ENCODE measurements around the gene CAVIN3.
"Not testable (repeated sequence)": the region's sequence is repeated elsewhere in the genome, so short reads cannot be mapped to it uniquely, and the experiment has no call there.

Gene CAVIN3

GRCh38 chr11:6301096-6301495 lies 19.2 kb downstream of the CAVIN3 start:
- Histone ChIP-seq H3K27me3 (ENCODE audit: control insufficient read depth, insufficient read depth, low read length) (peaks cover 6% of the 10 kb centered on the region), H3K4me1 (ENCODE audit: control insufficient read depth, insufficient read depth, low read length) (no peaks in the 10 kb centered on the region), H3K4me2 (ENCODE audit: low read length) (no peak overlapping the region), H3K4me3 (ENCODE audit: low read length) (no peak overlapping the region), H3K9ac (ENCODE audit: low read depth, low read length) (no peak overlapping the region), H3K9me3 (replicated peaks; ENCODE audit: low read length) (no peaks in the 10 kb centered on the region), H3K36me3 (ENCODE audit: insufficient read depth, low read length) (no peaks in the 10 kb centered on the region)

GRCh38 chr11:6300325-6300724 lies 20.0 kb downstream of the CAVIN3 start:
- Histone ChIP-seq H3K27me3 (ENCODE audit: control insufficient read depth, insufficient read depth, low read length) (peaks cover 2% of the 10 kb centered on the region), H3K9ac (ENCODE audit: low read depth, low read length) (no peak overlapping the region), H3K4me2 (ENCODE audit: low read length) (no peak overlapping the region), H3K4me3 (ENCODE audit: low read length) (no peak overlapping the region), H3K9me3 (replicated peaks; ENCODE audit: low read length) (no peaks in the 10 kb centered on the region), H3K36me3 (ENCODE audit: insufficient read depth, low read length) (no peaks in the 10 kb centered on the region), H3K4me1 (ENCODE audit: control insufficient read depth, insufficient read depth, low read length) (no peaks in the 10 kb centered on the region)

- H3K4me2 ChIP-seq (ENCODE audit: low read length): no peak overlapping the region
- no peak overlapping the region for H3K4me3 ChIP-seq (ENCODE audit: low read length)
- no peaks in the 10 kb centered on the region for H3K36me3 ChIP-seq (ENCODE audit: insufficient read depth, low read length)
- H3K4me1 ChIP-seq (ENCODE audit: control insufficient read depth, insufficient read depth, low read length): no peaks in the 10 kb centered on the region
- H3K9me3 ChIP-seq (replicated peaks; ENCODE audit: low read length): no peaks in the 10 kb centered on the region
- peaks cover under 1% of the 10 kb centered on the region for H3K27me3 ChIP-seq (ENCODE audit: control insufficient read depth, insufficient read depth, low read length)
- H3K9ac ChIP-seq (ENCODE audit: low read depth, low read length): no peak overlapping the region
Measured at GRCh38 chr11:6298605-6299004, 21.7 kb downstream of the CAVIN3 start.

GRCh38 chr11:6297831-6298230 lies 22.5 kb downstream of the CAVIN3 start:
- Histone ChIP-seq H3K9ac (ENCODE audit: low read depth, low read length) (no peak overlapping the region), H3K4me3 (ENCODE audit: low read length) (no peak overlapping the region), H3K27me3 (ENCODE audit: control insufficient read depth, insufficient read depth, low read length) (peaks cover 5% of the 10 kb centered on the region), H3K36me3 (ENCODE audit: insufficient read depth, low read length) (no peaks in the 10 kb centered on the region), H3K4me2 (ENCODE audit: low read length) (no peak overlapping the region), H3K9me3 (replicated peaks; ENCODE audit: low read length) (no peaks in the 10 kb centered on the region), H3K4me1 (ENCODE audit: control insufficient read depth, insufficient read depth, low read length) (no peaks in the 10 kb centered on the region)

GRCh38 chr11:6285019-6285418 lies 35.3 kb downstream of the CAVIN3 start:
- Histone ChIP-seq H3K36me3 (ENCODE audit: insufficient read depth, low read length) (no peaks in the 10 kb centered on the region), H3K9ac (ENCODE audit: low read depth, low read length) (no peak overlapping the region), H3K27me3 (ENCODE audit: control insufficient read depth, insufficient read depth, low read length) (peaks cover 64% of the 10 kb centered on the region), H3K4me1 (ENCODE audit: control insufficient read depth, insufficient read depth, low read length) (no peaks in the 10 kb centered on the region), H3K4me2 (ENCODE audit: low read length) (no peak overlapping the region), H3K4me3 (ENCODE audit: low read length) (no peak overlapping the region), H3K9me3 (replicated peaks; ENCODE audit: low read length) (no peaks in the 10 kb centered on the region)

GRCh38 chr11:6284250-6284649 lies 36.1 kb downstream of the CAVIN3 start:
- Histone ChIP-seq H3K36me3 (ENCODE audit: insufficient read depth, low read length) (no peaks in the 10 kb centered on the region), H3K4me1 (ENCODE audit: control insufficient read depth, insufficient read depth, low read length) (no peaks in the 10 kb centered on the region), H3K27me3 (ENCODE audit: control insufficient read depth, insufficient read depth, low read length) (peaks cover 57% of the 10 kb centered on the region), H3K9me3 (replicated peaks; ENCODE audit: low read length) (no peaks in the 10 kb centered on the region), H3K9ac (ENCODE audit: low read depth, low read length) (no peak overlapping the region), H3K4me2 (ENCODE audit: low read length) (no peak overlapping the region), H3K4me3 (ENCODE audit: low read length) (no peak overlapping the region)

GRCh38 chr11:6283453-6284023 lies 36.8 kb downstream of the CAVIN3 start:
- Histone ChIP-seq H3K9ac (ENCODE audit: low read depth, low read length) (no peak overlapping the region), H3K9me3 (replicated peaks; ENCODE audit: low read length) (no peaks in the 10 kb centered on the region), H3K4me2 (ENCODE audit: low read length) (no peak overlapping the region), H3K36me3 (ENCODE audit: insufficient read depth, low read length) (no peaks in the 10 kb centered on the region), H3K27me3 (ENCODE audit: control insufficient read depth, insufficient read depth, low read length) (peaks cover 57% of the 10 kb centered on the region), H3K4me3 (ENCODE audit: low read length) (no peak overlapping the region), H3K4me1 (ENCODE audit: control insufficient read depth, insufficient read depth, low read length) (no peaks in the 10 kb centered on the region)

GRCh38 chr11:6280809-6281208 lies 39.5 kb downstream of the CAVIN3 start:
- not testable (repeated sequence) for H3K36me3 ChIP-seq (ENCODE audit: insufficient read depth, low read length); H3K4me3 ChIP-seq (ENCODE audit: low read length); H3K4me2 ChIP-seq (ENCODE audit: low read length); H3K9me3 ChIP-seq (replicated peaks; ENCODE audit: low read length); H3K9ac ChIP-seq (ENCODE audit: low read depth, low read length); H3K4me1 ChIP-seq (ENCODE audit: control insufficient read depth, insufficient read depth, low read length)
- H3K27me3 ChIP-seq (ENCODE audit: control insufficient read depth, insufficient read depth, low read length): peaks cover 43% of the 10 kb centered on the region

- no peaks in the 10 kb centered on the region for H3K9me3 ChIP-seq (replicated peaks; ENCODE audit: low read length)
- H3K4me2 ChIP-seq (ENCODE audit: low read length): no peak overlapping the region
- H3K36me3 ChIP-seq (ENCODE audit: insufficient read depth, low read length): no peaks in the 10 kb centered on the region
Measured at GRCh38 chr11:6273188-6273587, 47.1 kb downstream of the CAVIN3 start.

GRCh38 chr11:6271598-6271997 lies 48.7 kb downstream of the CAVIN3 start:
- H3K36me3 ChIP-seq (ENCODE audit: insufficient read depth, low read length): no peaks in the 10 kb centered on the region
- no peaks in the 10 kb centered on the region for H3K4me1 ChIP-seq (ENCODE audit: control insufficient read depth, insufficient read depth, low read length)
- H3K27me3 ChIP-seq (ENCODE audit: control insufficient read depth, insufficient read depth, low read length): peaks cover 18% of the 10 kb centered on the region
- H3K9ac ChIP-seq (ENCODE audit: low read depth, low read length): no peak overlapping the region
- no peaks in the 10 kb centered on the region for H3K9me3 ChIP-seq (replicated peaks; ENCODE audit: low read length)
- H3K4me2 ChIP-seq (ENCODE audit: low read length): no peak overlapping the region
- H3K4me3 ChIP-seq (ENCODE audit: low read length): no peak overlapping the region

More at GRCh38 chr11:6273188-6273587, 47.1 kb downstream of the CAVIN3 start:
- no peak overlapping the region for H3K4me3 ChIP-seq (ENCODE audit: low read length)
- H3K4me1 ChIP-seq (ENCODE audit: control insufficient read depth, insufficient read depth, low read length): no peaks in the 10 kb centered on the region
- peaks cover 15% of the 10 kb centered on the region for H3K27me3 ChIP-seq (ENCODE audit: control insufficient read depth, insufficient read depth, low read length)
- no peak overlapping the region for H3K9ac ChIP-seq (ENCODE audit: low read depth, low read length)

GRCh38 chr11:6270584-6271246 lies 49.6 kb downstream of the CAVIN3 start:
- Histone ChIP-seq H3K4me2 (ENCODE audit: low read length) (no peak overlapping the region), H3K4me1 (ENCODE audit: control insufficient read depth, insufficient read depth, low read length) (no peaks in the 10 kb centered on the region), H3K9ac (ENCODE audit: low read depth, low read length) (no peak overlapping the region), H3K27me3 (ENCODE audit: control insufficient read depth, insufficient read depth, low read length) (peaks cover 20% of the 10 kb centered on the region), H3K4me3 (ENCODE audit: low read length) (no peak overlapping the region), H3K36me3 (ENCODE audit: insufficient read depth, low read length) (no peaks in the 10 kb centered on the region), H3K9me3 (replicated peaks; ENCODE audit: low read length) (no peaks in the 10 kb centered on the region)

GRCh38 chr11:6269994-6270393 lies 50.3 kb downstream of the CAVIN3 start:
- H3K36me3 ChIP-seq (ENCODE audit: insufficient read depth, low read length): no peaks in the 10 kb centered on the region
- H3K9me3 ChIP-seq (replicated peaks; ENCODE audit: low read length): no peaks in the 10 kb centered on the region

More at GRCh38 chr11:6269994-6270393, 50.3 kb downstream of the CAVIN3 start:
- Histone ChIP-seq H3K4me1 (ENCODE audit: control insufficient read depth, insufficient read depth, low read length) (no peaks in the 10 kb centered on the region), H3K27me3 (ENCODE audit: control insufficient read depth, insufficient read depth, low read length) (peaks cover 27% of the 10 kb centered on the region), H3K4me2 (ENCODE audit: low read length) (no peak overlapping the region), H3K9ac (ENCODE audit: low read depth, low read length) (no peak overlapping the region), H3K4me3 (ENCODE audit: low read length) (no peak overlapping the region)
